Fibroblast of lung (primary cell): ENCODE measurements around the gene NOX3. TPM values are rescaled to one million over a fixed set of nuclear protein-coding genes. Genes with fewer than 3 reads are reported as not detected.

Experiments
- DNase-seq, 2 donors: peaks; one replicate each; pipeline versions ENCODE4 v3.0.0 to v3.0.0-alpha.2; 2010; ENCODE audit warnings: low read depth in 2 of 2
- H2AFZ ChIP-seq: 2 replicates; pipeline ENCODE4 v1.5.1; 2012; ENCODE audit warnings: low read length, control low read depth, inconsistent platforms
- H3K27ac ChIP-seq: 2 replicates; pipeline ENCODE4 v1.5.1; 2011; ENCODE audit warnings: low read length, control low read depth; ENCODE audit not compliant: insufficient read depth
- H3K27me3 ChIP-seq: 2 replicates; pipeline ENCODE4 v1.5.1; 2011; ENCODE audit warnings: mild to moderate bottlenecking, low read length; ENCODE audit not compliant: control insufficient read depth, insufficient read depth
- H3K36me3 ChIP-seq: 2 replicates; pipeline ENCODE4 v1.5.1; 2011; ENCODE audit warnings: low read length; ENCODE audit not compliant: control insufficient read depth, insufficient read depth
- H3K4me1 ChIP-seq: 2 replicates; pipeline ENCODE4 v1.5.1; 2011; ENCODE audit warnings: low read length; ENCODE audit not compliant: control insufficient read depth, insufficient read depth; ENCODE audit errors: extremely low read depth
- H3K4me2 ChIP-seq: 2 replicates; pipeline ENCODE4 v1.5.1; 2011; ENCODE audit warnings: low read length, control low read depth; ENCODE audit not compliant: insufficient read depth; ENCODE audit errors: extremely low read depth
- H3K4me3 ChIP-seq, 4 experiments: fragments of 200-600 bp in 1 of 4; sonication (generic) in 1 of 4; replicated peaks in 1 of 4; 2 replicates each; pipeline ENCODE4 v1.5.1; 2011 to 2016; ENCODE audit warnings: low read length in 4 of 4, low read depth in 3 of 4, mild to moderate bottlenecking in 3 of 4, control low read depth in 2 of 4, inconsistent platforms in 1 of 4, mixed read lengths in 1 of 4; ENCODE audit not compliant: insufficient read depth in 1 of 4; ENCODE audit errors: control extremely low read depth in 1 of 4
- H3K79me2 ChIP-seq: 2 replicates; pipeline ENCODE4 v1.5.1; 2012; ENCODE audit warnings: mild to moderate bottlenecking, low read length, inconsistent platforms; ENCODE audit not compliant: control insufficient read depth, insufficient read depth
- H3K9ac ChIP-seq: 2 replicates; pipeline ENCODE4 v1.5.1; 2011; ENCODE audit warnings: mild to moderate bottlenecking, low read length, control low read depth; ENCODE audit not compliant: insufficient read depth
- H3K9me3 ChIP-seq: 2 replicates; pipeline ENCODE4 v1.5.1; 2012; ENCODE audit warnings: low read depth, low read length; ENCODE audit not compliant: control insufficient read depth, insufficient read depth
- H4K20me1 ChIP-seq: 2 replicates; pipeline ENCODE4 v1.5.1; 2011; ENCODE audit warnings: low read length; ENCODE audit not compliant: control insufficient read depth, insufficient read depth; ENCODE audit errors: extremely low read depth
- CTCF ChIP-seq, 2 donors: IDR thresholded peaks in 1 of 2; conservative IDR thresholded peaks in 1 of 2; 1 replicate in 1 of 2; 2 replicates in 1 of 2; pipeline ENCODE4 v1.5.1; 2011 to 2012; ENCODE audit warnings: low read length in 2 of 2, control low read depth in 1 of 2, inconsistent platforms in 1 of 2, low read depth in 1 of 2, mild to moderate bottlenecking in 1 of 2
- EZH2 ChIP-seq: IDR thresholded peaks from 2 replicates; pipeline ENCODE4 v1.5.1; 2012; ENCODE audit warnings: low read length, control low read depth, mild to moderate bottlenecking; ENCODE audit errors: missing control alignments
- polyA plus RNA-seq, 2 donors: library from polyadenylated mRNA; depleted of rRNA in 1 of 2; stranded (reverse) in 1 of 2; unstranded in 1 of 2; fragments of >200 nt; gene quantifications; 2 replicates each; pipeline ENCODE4 v1.2.1, GENCODE V29; 2011 to 2012; ENCODE audit warnings: missing spikeins in 1 of 2
- total RNA-seq: library from RNA; depleted of rRNA; stranded (reverse); fragments of >200 nt; gene quantifications from 2 replicates; pipeline ENCODE4 v1.2.1, GENCODE V29; 2014

The NOX3 gene
- total and polyA plus RNA-seq, 2 donors (not counting 1 experiment from before 2014, with no cell fraction given), result not detected

- Histone ChIP-seq H3K4me3 (no peak overlapping the region), H3K36me3 (no peaks in the 10 kb centered on the region), H3K9ac (no peak overlapping the region), H3K9me3 (no peaks in the 10 kb centered on the region), H3K79me2 (no peaks in the 10 kb centered on the region), H3K27me3 (no peaks in the 10 kb centered on the region), H4K20me1 (no peaks in the 10 kb centered on the region), H2AFZ (no peak overlapping the region), H3K27ac (peak overlapping the region; percentile 77), H3K4me2 (no peak overlapping the region), H3K4me1 (peaks cover 9% of the 10 kb centered on the region)
- DNase-seq, result peak; percentile 39 to 97
- no peak for TF ChIP-seq CTCF (conservative IDR thresholded peaks at IDR 0.05 in 1 of 2, IDR thresholded peaks at IDR 0.05 in 1 of 2; ENCODE audit: low read depth in 1 of 2, low read length in 2 of 2)
- no peak for TF ChIP-seq EZH2
These were observed 78.6 kb downstream of the NOX3 start for GRCh38 chr6:155377061-155377460.

- no peaks in the 10 kb centered on the region for H3K9me3 ChIP-seq
- no peaks in the 10 kb centered on the region for H3K79me2 ChIP-seq
- DNase-seq, result no peak
- H4K20me1 ChIP-seq, result no peaks in the 10 kb centered on the region
- H3K4me1 ChIP-seq, result peaks cover 4% of the 10 kb centered on the region
- no peaks in the 10 kb centered on the region for H3K27me3 ChIP-seq
- no peak overlapping the region for H2AFZ ChIP-seq
- no peak overlapping the region for H3K27ac ChIP-seq
- no peaks in the 10 kb centered on the region for H3K36me3 ChIP-seq
- no peak overlapping the region for H3K4me2 ChIP-seq
- H3K4me3 ChIP-seq, result no peak overlapping the region
- no peak overlapping the region for H3K9ac ChIP-seq
- no peak for TF ChIP-seq CTCF (conservative IDR thresholded peaks at IDR 0.05 in 1 of 2, IDR thresholded peaks at IDR 0.05 in 1 of 2; ENCODE audit: low read depth in 1 of 2, low read length in 2 of 2)
- TF ChIP-seq EZH2, result no peak
These were observed 79.8 kb downstream of the NOX3 start for GRCh38 chr6:155375801-155376200.

GRCh38 chr6:155374681-155375080, 81.0 kb downstream of the NOX3 start:
- Histone ChIP-seq H3K27ac (no peak overlapping the region), H3K4me3 (no peak overlapping the region), H3K9ac (no peak overlapping the region), H3K27me3 (no peaks in the 10 kb centered on the region), H4K20me1 (no peaks in the 10 kb centered on the region), H3K4me2 (no peak overlapping the region), H3K9me3 (no peaks in the 10 kb centered on the region), H3K79me2 (no peaks in the 10 kb centered on the region), H2AFZ (no peak overlapping the region), H3K36me3 (no peaks in the 10 kb centered on the region), H3K4me1 (peaks cover 4% of the 10 kb centered on the region)
- TF ChIP-seq CTCF (conservative IDR thresholded peaks at IDR 0.05 in 1 of 2, IDR thresholded peaks at IDR 0.05 in 1 of 2; ENCODE audit: low read depth in 1 of 2, low read length in 2 of 2), result no peak
- TF ChIP-seq EZH2, result no peak
- no peak for DNase-seq
